ENCODE results near the gene C21orf58.

C21orf58 gene

GRCh38 chr21:46295177-46295770 is 28.4 kb downstream of the C21orf58 start:
- DNase-seq (ENCODE audit: low read depth), result no peak

DNA sequence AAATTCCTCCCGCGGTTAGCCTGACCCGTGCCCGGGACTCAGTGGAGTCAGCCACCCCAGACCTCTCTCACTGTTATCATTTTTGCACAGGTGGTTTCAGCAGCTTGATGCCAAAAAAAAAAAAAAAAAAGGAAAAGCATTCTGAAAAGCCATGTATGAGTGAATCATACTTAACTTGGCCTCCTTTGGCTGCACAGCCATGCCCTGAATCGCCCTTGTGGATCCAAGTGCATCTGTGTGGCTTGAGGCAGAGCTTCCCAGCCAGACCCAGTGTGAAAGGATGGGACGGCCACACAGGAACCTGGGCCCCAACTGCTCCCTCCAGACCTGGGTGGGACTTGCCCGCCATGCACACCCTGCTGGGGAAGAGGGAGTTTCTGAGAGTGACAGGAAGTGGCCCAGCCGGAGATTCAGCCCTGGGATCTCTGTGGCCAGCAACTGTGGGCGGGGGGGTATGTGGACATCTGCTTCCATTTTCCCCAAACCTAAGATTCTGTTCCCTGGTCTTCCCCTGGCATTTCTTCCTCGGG is 29.0 kb downstream of the C21orf58 start:
- no peak for DNase-seq (ENCODE audit: low read depth)

DNA sequence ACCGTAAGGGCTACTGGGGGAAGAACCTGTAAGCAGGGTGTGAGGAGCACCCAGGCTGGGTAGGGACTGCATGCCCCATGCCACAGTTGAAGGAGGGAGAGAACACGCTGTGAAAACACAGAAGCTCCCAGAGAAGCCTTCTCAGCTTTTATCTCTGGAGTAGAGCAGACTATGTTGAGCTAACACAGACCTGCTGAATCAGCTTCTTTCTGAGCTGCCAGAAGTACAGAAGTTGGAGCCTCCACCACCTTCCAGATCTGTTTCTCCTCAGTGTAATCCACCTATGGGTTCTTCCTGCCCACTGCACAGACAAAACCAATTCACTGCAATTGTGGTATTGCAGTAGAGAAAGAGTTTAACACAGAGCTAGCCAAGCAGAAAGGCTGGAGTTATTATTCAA is 32.1 kb downstream of the C21orf58 start:
- DNase-seq (ENCODE audit: low read depth), result no peak

GRCh38 chr21:46289655-46290179 is 34.0 kb downstream of the C21orf58 start:
- DNase-seq (ENCODE audit: low read depth), result no peak

GRCh38 chr21:46287541-46287940 is 36.1 kb downstream of the C21orf58 start:
- DNase-seq (ENCODE audit: low read depth), result no peak

- DNase-seq (ENCODE audit: low read depth), result no peak
Observed at GRCh38 chr21:46286648-46287002, 37.0 kb downstream of the C21orf58 start.

DNA sequence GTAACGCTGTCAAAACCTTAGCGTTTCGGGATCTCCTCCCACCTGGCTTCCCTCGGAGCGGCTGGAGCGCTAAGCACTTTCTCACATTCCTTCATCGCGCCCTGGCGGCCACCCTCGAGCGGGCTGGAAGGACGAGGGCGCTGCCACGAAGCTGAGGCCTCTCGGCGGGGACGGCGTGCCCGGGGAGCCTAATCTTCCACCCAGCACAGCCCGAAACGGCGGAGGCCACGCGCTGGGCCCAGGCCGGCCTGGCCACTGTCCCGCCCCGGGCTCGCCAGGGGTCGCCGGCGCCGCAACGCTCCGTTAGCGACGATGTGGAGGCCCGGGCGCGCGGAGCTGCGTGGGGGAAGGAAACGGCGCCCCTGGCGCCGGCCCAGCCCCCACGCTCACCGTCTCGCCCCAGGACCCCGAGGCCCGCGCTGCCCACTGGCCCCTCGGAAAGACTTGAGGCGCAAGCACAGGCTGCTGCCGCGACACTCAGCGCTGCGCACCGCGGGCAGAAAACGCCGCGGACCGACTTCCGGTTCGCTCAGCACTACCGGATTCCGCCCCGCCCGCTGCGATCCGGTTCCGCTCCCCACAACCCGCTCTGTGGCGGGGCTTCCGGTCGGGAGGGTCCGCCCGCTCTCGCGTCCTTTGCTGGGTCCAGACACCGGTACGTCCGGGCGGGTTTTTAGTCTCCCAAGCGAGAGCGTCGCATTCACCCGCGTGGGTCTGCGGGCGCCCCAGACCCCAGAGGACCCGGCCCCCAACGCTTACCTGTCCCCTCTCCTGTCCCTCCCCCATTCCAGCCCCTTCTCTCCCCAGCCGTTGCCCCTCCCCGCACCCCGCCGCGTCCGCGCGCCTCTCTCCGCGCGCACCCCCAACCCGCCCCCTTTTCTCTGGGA is 37.7 kb downstream of the C21orf58 start, which contains the start of gene YBEY:
Gene YBEY (plus strand): TSS at position 582 of the 887 bp plus-strand sequence. CDS start 572 bp downstream, outside the sequence.
- peak; percentile 50 for DNase-seq (ENCODE audit: low read depth)

GRCh38 chr21:46285206-46285661 is 38.4 kb downstream of the C21orf58 start, which contains the start of gene MCM3AP:
MCM3AP (minus strand) TSS chr21:46285611; CDS start chr21:46285286, 325 bp downstream.
- DNase-seq (ENCODE audit: low read depth), result no peak

GRCh38 chr21:46284733-46285132 is 38.9 kb downstream of the C21orf58 start:
- no peak for DNase-seq (ENCODE audit: low read depth)

DNA sequence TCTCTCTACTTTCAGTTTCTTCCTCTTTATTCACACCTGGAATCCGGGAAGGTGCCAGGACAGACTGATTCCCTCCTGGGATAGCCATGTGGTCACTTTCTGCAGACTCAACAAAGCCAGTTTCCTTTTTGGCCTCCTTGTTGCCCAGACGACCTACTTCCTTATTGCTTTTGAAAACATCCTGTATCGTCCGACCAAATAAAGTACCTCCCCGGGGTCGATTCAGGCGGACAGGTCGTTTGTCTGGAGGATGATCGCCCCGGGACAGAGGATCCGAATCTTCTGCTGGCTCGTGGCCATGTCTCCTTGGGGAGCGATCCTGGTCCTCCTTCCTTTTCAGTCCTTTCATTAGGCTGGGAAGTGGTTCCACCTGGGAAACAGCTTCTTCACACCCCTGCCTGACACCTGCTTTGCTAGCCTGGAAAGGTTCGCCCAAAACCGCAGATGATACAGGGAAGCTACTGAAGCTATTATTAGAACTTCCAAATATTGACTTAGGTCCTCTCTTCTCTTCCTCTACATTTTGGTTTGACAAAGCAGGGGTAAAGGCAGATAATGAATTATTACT is 39.5 kb downstream of the C21orf58 start:
- DNase-seq (ENCODE audit: low read depth), result no peak

- DNase-seq (ENCODE audit: low read depth), result no peak
Observed at GRCh38 chr21:46274797-46275390, 48.8 kb downstream of the C21orf58 start.

DNA sequence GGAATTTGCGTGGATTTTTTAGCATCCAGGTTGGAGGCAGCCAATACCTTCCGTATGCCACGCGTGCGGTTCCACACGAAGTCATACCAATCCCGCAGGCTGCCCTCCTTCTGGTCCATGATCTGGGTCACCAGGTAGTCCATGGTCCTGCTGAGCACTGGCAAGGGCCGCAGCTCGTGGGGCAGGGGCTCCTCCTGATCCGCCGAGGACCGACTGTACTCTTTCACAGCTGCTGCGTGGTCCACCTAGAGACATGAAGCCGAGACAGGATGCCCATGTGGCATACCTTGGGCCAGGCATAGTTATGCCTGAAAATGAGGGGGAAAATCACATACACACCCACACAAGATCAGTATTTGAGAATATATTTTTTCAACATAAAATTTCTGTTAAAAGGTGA is 50.3 kb downstream of the C21orf58 start:
- DNase-seq (ENCODE audit: low read depth), result no peak

GRCh38 chr21:46269466-46269865 is 54.2 kb downstream of the C21orf58 start:
- DNase-seq (ENCODE audit: low read depth), result no peak

- DNase-seq (ENCODE audit: low read depth), result no peak
Observed at GRCh38 chr21:46268371-46268770, 55.3 kb downstream of the C21orf58 start.

GRCh38 chr21:46266946-46267345 is 56.7 kb downstream of the C21orf58 start:
- no peak for DNase-seq (ENCODE audit: low read depth)

DNA sequence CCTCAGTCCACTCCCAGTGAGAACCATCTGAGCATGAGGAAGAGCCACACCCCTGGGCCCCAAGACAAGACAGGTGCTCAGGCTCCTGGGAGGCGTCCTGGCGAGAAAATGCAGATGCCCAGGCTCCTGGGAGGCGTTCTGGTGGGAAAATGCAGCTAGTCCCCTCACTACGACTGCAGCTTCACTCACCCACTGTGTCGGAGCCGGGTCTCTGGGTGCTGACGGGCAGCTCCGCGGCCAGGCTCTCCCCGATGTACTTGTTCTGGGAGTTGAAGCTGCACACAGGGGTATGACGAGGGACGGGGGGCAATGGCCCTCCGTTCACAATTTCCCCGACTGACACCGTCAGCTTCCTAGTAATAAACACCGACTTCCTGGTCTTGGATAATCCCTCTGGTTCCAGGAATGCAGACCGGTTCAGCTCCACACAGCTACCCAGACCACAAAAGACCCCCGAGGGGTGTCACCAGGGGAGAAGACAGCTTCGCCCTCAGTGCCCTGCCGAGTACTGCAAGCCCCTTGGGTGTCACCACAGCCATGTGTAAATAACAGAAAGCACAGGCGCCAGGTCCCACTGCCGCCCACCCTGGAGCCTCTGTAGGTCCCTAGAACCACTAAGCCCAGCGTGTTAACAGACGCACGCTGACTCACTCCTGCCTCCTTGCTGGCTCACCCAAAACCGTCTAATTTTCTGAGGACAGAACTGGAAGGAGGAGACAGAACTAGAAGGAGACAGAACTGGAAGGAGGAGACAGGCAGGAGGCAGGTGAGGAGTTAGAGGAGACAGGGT is 57.7 kb downstream of the C21orf58 start:
- no peak for DNase-seq (ENCODE audit: low read depth)

- no peak for DNase-seq (ENCODE audit: low read depth)
Observed at GRCh38 chr21:46264690-46265144, 59.0 kb downstream of the C21orf58 start.

- DNase-seq (ENCODE audit: low read depth), result no peak
Observed at GRCh38 chr21:46264046-46264689, 59.5 kb downstream of the C21orf58 start.

DNA sequence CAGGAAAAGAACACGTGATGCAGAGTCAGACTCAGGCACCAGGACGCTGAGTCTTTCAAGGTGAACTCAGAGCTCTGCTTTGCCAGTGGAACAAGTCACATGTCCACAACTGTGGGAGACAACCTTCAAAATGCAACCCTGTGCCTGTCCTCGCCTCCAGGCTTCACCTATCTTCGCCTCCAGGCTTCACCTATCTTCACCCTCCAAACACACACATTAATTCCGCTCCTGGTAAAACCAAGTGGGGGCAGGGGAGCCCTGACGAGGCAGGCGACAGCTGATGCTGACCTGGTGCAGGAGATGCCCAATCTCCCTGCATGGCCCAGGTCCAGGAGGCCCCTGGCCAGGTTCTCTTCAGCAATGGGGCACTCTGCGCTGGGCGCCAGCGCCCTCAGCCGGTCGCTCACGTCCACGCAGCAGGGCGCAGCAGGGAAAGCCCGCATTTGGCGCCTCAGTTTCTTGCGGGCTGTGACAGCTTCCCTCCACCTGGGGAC is 67.1 kb downstream of the C21orf58 start:
- DNase-seq (ENCODE audit: low read depth), result no peak

DNA sequence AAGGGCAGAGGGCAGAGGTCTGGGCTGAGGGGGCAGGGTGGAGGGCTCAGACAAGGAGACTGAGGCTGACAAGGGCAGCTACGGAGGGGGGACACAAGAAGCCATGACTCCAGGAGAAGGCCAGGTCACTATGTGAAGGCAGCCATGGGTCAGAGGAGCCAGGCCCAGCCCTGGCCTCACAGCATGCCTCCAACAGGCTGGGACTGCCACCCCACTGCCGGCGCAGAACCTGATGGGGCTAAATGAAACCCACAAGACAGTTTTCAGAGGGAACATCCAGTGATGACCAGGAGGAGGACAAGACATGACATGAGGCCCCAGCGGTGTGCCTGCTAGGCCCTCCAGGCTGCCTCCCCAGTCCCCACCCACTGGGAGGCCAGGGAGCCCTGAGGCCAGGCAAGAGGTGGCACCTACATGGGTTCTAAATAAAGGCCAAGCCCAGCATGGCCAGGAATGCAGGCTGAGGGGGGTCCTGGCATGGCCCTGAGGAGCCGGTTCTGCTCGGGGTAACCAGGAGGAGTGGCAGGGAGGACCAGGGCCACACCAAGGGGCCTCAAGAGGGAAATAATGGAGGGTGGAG is 67.8 kb downstream of the C21orf58 start:
- no peak for DNase-seq (ENCODE audit: low read depth)
